OCI-LY3 (cell line): Measurements from ENCODE around the gene AOC3.

Source experiments
- H2AFZ ChIP-seq: fragments of 200-600, 300-600 bp; shearing (Covaris generic); 2 replicates; pipeline ENCODE4 v1.6.0; 2014; ENCODE audit warnings: antibody characterized with exemption, low read depth, low read length
- H3K27ac ChIP-seq: fragments of 200-600, 300-600 bp; sonication (generic); 2 replicates; pipeline ENCODE4 v1.5.1; 2014; ENCODE audit warnings: mild to moderate bottlenecking, low read length, moderate library complexity, mixed read lengths
- H3K27me3 ChIP-seq: fragments of 200-600, 300-600 bp; sonication (generic); 2 replicates; pipeline ENCODE4 v1.6.1; 2014; ENCODE audit warnings: low read depth, low read length, mixed read lengths
- H3K36me3 ChIP-seq: fragments of 200-600, 300-600 bp; sonication (generic); replicated peaks from 2 replicates; pipeline ENCODE3; 2014; ENCODE audit warnings: low read depth, low read length, mixed read lengths
- H3K4me1 ChIP-seq: fragments of 300-600, 200-600 bp; sonication (generic); 2 replicates; pipeline ENCODE4 v1.6.1; 2014; ENCODE audit warnings: low read length, mixed read lengths
- H3K4me2 ChIP-seq: fragments of 200-600, 300-600 bp; sonication (generic); 2 replicates; pipeline ENCODE4 v1.6.1; 2014; ENCODE audit warnings: low read length, mixed read lengths
- H3K4me3 ChIP-seq: fragments of 300-600, 200-600 bp; sonication (generic); 2 replicates; pipeline ENCODE4 v1.5.1; 2014; ENCODE audit warnings: antibody characterized with exemption, mild to moderate bottlenecking, low read length, moderate library complexity
- H3K79me2 ChIP-seq: fragments of 300-600, 200-600 bp; shearing (Covaris generic); 2 replicates; pipeline ENCODE4 v1.6.1; 2014; ENCODE audit warnings: mild to moderate bottlenecking, low read length, mixed read lengths
- H3K9ac ChIP-seq: fragments of 300-600, 200-600 bp; shearing (Covaris generic); 2 replicates; pipeline ENCODE4 v1.6.0; 2014; ENCODE audit warnings: mild to moderate bottlenecking, low read length, moderate library complexity
- H3K9me3 ChIP-seq: fragments of 200-600, 300-600 bp; shearing (Covaris generic); 2 replicates; pipeline ENCODE4 v1.6.1; 2014; ENCODE audit warnings: low read length, mixed read lengths; ENCODE audit not compliant: insufficient read depth
- H4K20me1 ChIP-seq: fragments of 200-600, 300-600 bp; sonication (generic); 2 replicates; pipeline ENCODE4 v1.6.1; 2016; ENCODE audit warnings: low read length, mixed read lengths; ENCODE audit not compliant: insufficient read depth
- EZH2phosphoT487 ChIP-seq: fragments of 200-600 bp; shearing (Covaris generic); IDR thresholded peaks from 2 replicates; pipeline ENCODE4 v1.6.1; 2018; ENCODE audit warnings: antibody characterized with exemption, mixed run types, low read depth
- TF ChIP-seq, protein P1 (sequence below): fragments of 200-600, 300-600 bp; sonication (generic); IDR thresholded peaks from 2 replicates; pipeline ENCODE4 v1.5.1; 2014; ENCODE audit warnings: antibody characterized with exemption, low read length, low read depth

Gene AOC3

DNA sequence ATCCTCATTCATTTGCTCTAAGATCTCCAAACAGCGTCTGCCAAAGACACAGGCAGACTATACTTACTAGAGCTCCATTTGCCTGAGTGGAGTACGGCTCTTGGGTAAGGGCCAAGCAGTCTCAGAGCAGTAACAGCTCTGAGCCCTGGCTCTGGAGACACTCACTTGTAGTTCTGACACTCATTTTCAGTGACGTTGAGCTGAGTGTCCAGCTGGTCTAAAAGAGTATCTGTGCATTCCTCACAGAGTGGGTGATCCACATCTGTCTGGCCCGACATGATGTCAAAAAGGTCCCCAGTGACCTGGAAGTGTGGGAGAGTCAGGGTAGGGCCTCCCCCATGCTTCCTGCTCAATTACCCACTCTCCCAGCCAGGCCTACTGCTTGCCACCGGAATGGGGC, 32.6 kb upstream of the AOC3 start:
- TF ChIP-seq, protein P1, sequence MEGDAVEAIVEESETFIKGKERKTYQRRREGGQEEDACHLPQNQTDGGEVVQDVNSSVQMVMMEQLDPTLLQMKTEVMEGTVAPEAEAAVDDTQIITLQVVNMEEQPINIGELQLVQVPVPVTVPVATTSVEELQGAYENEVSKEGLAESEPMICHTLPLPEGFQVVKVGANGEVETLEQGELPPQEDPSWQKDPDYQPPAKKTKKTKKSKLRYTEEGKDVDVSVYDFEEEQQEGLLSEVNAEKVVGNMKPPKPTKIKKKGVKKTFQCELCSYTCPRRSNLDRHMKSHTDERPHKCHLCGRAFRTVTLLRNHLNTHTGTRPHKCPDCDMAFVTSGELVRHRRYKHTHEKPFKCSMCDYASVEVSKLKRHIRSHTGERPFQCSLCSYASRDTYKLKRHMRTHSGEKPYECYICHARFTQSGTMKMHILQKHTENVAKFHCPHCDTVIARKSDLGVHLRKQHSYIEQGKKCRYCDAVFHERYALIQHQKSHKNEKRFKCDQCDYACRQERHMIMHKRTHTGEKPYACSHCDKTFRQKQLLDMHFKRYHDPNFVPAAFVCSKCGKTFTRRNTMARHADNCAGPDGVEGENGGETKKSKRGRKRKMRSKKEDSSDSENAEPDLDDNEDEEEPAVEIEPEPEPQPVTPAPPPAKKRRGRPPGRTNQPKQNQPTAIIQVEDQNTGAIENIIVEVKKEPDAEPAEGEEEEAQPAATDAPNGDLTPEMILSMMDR: no peak
- TF ChIP-seq EZH2phosphoT487: no peak
- H3K36me3 ChIP-seq: peaks cover 56% of the 10 kb centered on the region
- peaks cover 14% of the 10 kb centered on the region for H3K79me2 ChIP-seq
- no peak overlapping the region for H3K9ac ChIP-seq
- no peaks in the 10 kb centered on the region for H3K27me3 ChIP-seq
- no peak overlapping the region for H2AFZ ChIP-seq
- H3K4me1 ChIP-seq: no peaks in the 10 kb centered on the region
- no peak overlapping the region for H3K4me2 ChIP-seq
- H3K9me3 ChIP-seq: no peaks in the 10 kb centered on the region
- no peaks in the 10 kb centered on the region for H4K20me1 ChIP-seq
- no peak overlapping the region for H3K4me3 ChIP-seq
- H3K27ac ChIP-seq: no peak overlapping the region

DNA sequence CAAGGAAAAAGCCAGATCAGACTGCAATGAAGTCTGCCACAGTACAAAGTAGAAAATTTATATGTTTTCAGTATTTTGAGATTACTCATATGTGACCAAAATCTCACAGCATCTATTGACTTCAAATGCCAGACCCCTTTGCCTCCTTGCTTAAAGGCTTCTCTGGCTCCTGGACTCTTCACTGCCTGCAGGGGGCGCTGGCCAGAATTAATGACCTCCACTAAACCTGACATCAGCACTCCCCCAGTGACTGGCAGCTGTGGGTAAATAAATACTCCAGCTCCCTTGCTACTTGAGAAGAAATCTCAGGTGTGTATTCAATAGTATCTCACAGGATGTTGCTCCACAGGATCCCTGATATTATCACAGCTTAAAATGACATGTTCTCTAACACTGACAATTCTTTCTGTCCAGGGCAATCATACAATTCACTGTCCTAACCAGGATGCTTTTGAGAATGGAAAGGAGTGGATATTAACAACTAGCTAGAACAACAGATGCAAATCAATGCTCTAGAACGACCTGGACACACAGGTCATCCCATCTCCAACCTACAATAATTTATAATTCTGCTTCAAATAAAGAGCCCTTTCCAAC, 31.0 kb upstream of the AOC3 start:
- Histone ChIP-seq H3K9ac (no peak overlapping the region), H3K27me3 (no peaks in the 10 kb centered on the region), H3K4me3 (no peak overlapping the region), H4K20me1 (no peaks in the 10 kb centered on the region), H3K27ac (no peak overlapping the region), H3K9me3 (no peaks in the 10 kb centered on the region), H3K4me2 (no peak overlapping the region), H3K36me3 (peaks cover 42% of the 10 kb centered on the region), H3K4me1 (peaks cover 7% of the 10 kb centered on the region; the same call in 1 of the 2 replicates), H2AFZ (no peak overlapping the region), H3K79me2 (peaks cover 21% of the 10 kb centered on the region)
- no peak for TF ChIP-seq EZH2phosphoT487
- TF ChIP-seq, protein P1: peak; percentile 81

DNA sequence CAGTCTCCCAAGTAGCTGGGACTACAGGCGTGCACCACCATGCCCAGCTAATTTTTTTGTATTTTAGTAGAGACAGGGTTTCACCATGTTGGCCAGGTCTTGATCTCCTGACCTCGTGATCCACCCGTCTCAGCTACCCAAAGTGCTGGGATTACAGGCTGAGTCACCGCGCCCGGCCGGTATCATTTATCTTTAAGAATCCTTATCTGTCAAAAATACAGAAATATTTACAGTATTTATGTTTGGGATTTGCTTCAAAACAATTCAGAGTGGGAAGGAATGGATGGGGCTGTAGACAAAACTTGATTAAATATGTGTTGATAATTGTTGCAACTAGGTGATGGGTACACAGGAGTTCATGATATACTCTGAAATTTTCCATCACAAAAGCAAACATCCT, 29.8 kb upstream of the AOC3 start:
- H3K9ac ChIP-seq: no peak overlapping the region
- peaks cover 32% of the 10 kb centered on the region for H3K36me3 ChIP-seq
- no peak overlapping the region for H3K4me2 ChIP-seq
- no peaks in the 10 kb centered on the region for H4K20me1 ChIP-seq
- H3K27me3 ChIP-seq: no peaks in the 10 kb centered on the region
- H3K9me3 ChIP-seq: no peaks in the 10 kb centered on the region
- TF ChIP-seq EZH2phosphoT487: no peak
- TF ChIP-seq, protein P1: no peak
- peaks cover 21% of the 10 kb centered on the region for H3K79me2 ChIP-seq
- no peak overlapping the region for H2AFZ ChIP-seq
- peaks cover 7% of the 10 kb centered on the region; the same call in 1 of the 2 replicates for H3K4me1 ChIP-seq
- no peak overlapping the region for H3K27ac ChIP-seq
- H3K4me3 ChIP-seq: no peak overlapping the region

DNA sequence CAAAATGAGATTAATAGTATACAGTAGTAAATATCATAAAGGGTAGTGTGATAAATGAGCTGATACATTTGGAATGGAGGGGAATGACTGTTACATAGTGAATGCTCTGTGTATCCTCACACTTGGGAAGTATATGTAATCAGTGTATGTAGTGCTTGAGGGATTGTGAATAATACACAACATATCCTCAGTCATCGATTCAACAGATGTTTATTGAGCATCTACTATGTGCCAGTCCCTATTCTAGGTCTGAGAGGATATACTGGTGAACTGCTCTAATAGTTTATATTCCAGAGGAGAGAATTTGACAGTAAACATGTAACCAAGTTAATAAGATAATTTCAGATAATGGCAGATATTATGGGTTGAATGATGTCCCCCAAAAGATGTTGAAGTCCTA, 23.5 kb upstream of the AOC3 start:
- H2AFZ ChIP-seq: no peak overlapping the region

More for the DNA sequence above, 23.5 kb upstream of the AOC3 start:
- TF ChIP-seq EZH2phosphoT487: no peak
- TF ChIP-seq, protein P1: no peak
- H3K4me3 ChIP-seq: no peak overlapping the region
- no peaks in the 10 kb centered on the region for H4K20me1 ChIP-seq
- H3K36me3 ChIP-seq: no peaks in the 10 kb centered on the region
- H3K9ac ChIP-seq: no peak overlapping the region
- H3K9me3 ChIP-seq: no peaks in the 10 kb centered on the region
- no peak overlapping the region for H3K4me2 ChIP-seq
- peaks cover 22% of the 10 kb centered on the region for H3K79me2 ChIP-seq
- H3K4me1 ChIP-seq: peaks cover 12% of the 10 kb centered on the region
- H3K27me3 ChIP-seq: no peaks in the 10 kb centered on the region
- H3K27ac ChIP-seq: no peak overlapping the region
